HG03520 (cell line): ENCODE measurements around the gene MYRFL.
A peak's percentile ranks its signal among the peaks of the same experiment; 100 is the strongest.
"Not testable (repeated sequence)": the region's sequence is repeated elsewhere in the genome, so short reads cannot be mapped to it uniquely, and the experiment has no call there.

ENCODE experiments used
- ATAC-seq: cut with Tn5 transposase; IDR thresholded peaks from one replicate; pipeline ENCODE4 v1.9.1; 2021; ENCODE audit warnings: mild to moderate bottlenecking, moderate library complexity; ENCODE audit not compliant: unreplicated experiment

The MYRFL gene

DNA sequence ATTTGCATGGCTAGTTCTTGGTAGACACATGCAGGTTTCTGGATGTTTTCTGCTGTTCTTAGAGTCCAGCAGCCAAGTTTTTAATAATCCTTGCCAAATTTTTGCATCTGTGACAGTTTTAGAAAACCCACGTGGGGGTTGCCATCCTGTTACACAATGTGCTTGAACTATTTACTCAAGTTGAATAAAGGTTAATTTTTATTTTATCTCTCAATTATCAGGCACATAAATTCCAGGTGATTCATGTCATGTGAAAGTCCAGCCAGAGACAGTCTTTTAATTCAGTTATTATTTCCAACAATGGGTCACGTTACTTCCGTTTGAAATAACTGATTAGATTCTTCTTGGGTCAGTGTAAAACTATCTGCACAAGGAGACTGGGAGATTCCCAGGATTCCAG is 15.7 kb downstream of the MYRFL start:
- ATAC-seq, result no peak

DNA sequence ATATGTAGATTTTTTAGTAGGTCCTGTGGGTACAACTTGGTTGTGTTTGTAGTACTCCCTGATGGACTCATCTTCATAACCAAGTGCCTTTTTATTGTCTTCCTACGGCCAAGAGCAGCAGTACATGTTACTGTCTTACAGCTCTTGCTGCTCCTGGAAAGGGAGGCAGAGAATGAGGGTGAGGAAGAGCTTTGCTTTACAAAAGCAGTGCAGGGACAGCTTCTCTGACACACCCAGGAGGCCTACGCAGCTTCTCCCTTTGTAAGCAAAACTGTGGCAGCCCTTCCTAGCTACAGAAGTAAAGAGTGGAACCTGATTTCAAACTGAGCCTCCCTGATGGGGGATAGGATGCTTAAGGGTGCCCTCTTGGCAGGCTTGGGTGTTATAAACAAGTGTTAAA is 18.6 kb downstream of the MYRFL start:
- ATAC-seq, result no peak

DNA sequence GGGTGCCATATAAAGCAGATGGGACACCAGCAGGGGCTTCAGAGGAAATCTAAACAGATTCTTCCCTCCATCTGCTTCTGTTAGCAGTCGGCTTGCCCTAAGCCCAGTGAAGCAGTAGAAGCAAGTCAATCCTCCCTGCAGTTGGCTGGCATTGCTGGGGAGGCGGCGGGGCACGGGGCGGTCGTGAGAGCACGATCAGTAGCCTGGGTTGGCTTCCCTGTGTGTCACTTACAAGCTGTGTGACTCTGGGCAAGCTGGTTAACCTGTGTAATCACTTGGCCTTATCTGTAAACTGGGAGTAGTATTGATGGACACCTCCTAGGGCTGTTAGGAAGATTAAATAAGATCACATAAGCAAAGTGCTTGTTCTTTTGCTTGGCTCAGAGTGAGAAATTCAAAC is 19.4 kb downstream of the MYRFL start:
- no peak for ATAC-seq

DNA sequence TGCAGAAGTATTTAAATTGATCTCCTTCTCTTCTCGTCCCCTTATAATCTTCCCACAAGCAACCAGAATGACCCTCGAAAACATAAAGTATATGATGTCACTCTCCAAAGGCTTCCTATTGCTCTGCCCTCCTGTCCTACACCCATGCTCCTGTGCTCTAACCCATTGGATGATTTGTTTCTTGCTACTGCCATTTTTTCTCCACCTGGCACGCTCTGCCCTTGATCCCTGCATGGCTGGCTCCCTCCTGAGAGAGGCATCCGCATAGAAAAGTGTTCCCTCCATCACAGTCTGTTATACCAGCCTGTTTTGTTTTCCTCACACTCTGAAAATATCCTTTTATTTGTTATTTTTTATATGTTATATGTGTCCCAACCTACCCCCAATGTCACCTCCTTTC is 19.8 kb downstream of the MYRFL start:
- ATAC-seq, result no peak

DNA sequence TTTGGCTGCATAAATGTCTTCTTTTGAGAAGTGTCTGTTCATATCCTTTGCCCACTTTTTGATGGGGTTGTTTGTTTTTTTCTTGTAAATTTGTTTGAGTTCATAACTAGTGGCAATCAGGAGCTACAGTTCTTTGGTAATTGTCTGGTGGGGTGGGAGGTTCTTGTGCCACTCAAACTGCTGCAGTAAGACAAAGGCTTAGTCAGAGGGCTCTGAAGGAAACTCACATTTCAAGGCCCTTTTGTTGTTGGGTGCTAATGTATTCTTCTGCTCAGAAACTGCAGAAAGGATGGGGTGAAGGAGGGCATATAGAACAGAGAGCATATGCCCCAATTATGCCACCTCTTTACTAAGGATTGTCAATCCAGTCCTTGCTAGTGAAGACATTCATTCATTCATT is 21.9 kb downstream of the MYRFL start:
- no peak for ATAC-seq

DNA sequence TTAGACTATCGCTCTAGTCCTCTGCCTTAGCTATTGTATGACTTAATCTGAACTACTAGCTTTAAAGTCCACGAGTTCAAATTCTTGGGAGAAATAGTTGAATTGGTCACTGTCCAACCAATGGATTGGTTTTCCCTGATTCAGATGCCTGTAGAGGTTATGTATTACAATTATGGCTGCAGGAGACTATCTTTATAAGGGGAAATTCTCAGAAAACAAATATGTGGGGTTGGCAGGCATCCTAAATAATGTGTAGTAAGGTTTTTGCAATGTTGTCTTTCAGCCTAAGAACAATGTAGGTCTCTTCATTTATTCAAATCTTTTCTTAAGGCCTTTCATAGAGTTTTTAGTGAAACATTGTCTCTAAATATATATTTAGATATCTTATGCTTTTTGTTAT is 26.9 kb downstream of the MYRFL start:
- no peak for ATAC-seq

DNA sequence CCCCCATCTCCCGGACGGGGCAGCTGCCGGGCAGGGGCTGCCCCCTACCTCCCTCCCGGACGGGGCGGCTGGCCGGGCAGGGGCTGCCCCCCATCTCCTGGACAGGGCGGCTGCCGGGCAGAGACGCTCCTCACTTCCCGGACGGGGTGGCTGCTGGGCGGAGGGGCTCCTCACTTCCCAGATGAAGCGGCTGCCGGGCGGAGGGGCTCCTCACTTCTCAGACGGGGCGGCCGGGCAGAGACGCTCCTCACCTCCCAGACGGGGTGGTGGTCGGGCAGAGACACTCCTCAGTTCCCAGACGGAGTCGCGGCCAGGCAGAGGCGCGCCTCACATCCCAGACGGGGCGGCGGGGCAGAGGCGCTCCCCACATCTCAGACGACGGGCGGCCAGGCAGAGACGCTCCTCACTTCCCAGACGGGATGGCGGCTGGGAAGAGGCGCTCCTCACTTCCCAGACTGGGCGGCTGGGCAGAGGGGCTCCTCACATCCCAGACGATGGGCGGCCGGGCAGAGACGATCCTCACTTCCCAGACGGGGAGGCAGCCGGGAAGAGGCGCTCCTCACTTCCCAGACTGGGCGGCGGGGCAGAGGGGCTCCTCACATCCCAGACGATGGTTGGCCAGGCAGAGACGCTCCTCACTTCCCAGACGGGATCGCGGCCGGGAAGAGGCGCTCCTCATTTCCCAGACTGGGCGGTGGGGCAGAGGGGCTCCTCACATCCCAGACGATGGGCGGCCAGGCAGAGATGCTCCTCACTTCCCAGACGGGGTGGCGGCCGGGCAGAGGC is 28.3 kb downstream of the MYRFL start:
- not testable (repeated sequence) for ATAC-seq

DNA sequence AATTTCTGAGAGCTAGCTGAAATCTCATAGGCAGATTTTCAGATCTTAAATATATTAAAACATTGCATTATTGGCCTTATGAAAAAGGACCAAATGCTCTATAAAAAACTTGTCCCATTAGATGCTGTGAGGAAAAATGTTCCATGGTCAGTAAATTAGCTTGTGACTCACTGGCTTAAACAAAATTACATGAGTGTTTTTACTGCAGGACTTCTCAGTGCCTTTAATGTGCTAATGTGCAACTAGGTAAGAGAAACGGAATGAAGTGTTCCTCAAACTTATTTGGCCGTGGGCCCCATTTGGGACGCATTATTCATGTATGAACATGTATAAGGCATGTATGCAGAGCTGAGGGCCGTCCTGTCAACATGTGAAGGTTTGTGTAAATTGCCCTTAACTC is 41.7 kb downstream of the MYRFL start:
- ATAC-seq, result no peak

DNA sequence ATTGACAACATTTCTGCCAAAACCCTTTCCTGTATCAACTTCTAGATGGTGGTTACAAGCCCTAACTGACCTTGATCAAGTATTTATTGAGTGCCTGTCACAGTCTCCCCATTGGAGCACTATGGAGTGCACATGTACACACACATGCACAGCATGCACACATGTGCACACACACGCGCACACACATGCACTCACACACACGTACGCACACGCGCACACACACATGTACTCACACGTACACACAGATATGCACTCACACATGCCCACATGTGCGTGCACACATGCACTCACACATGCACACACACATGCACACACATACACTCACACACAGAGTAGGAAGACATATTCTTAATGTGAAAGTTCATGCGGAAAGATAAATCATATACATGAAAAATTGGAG is 43.7 kb downstream of the MYRFL start:
- ATAC-seq, result no peak

DNA sequence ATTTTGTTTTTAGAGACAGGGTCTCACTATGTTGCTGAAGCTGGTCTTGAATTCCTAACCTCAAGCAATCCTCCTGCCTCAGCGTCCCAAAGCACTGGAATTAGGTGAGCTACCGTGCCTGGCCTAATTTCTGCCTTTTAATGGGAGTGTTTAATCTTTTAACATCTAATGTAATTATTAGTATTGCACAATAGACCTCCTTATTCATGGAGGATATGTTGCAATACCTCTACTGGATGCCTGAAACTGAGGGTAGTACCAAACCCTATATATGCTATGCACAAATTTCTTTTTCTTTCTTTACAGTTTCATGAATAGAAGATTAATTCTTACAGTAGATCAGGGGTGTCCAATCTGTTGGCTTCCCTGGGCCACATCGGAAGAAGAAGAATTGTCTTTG is 47.8 kb downstream of the MYRFL start:
- no peak for ATAC-seq

DNA sequence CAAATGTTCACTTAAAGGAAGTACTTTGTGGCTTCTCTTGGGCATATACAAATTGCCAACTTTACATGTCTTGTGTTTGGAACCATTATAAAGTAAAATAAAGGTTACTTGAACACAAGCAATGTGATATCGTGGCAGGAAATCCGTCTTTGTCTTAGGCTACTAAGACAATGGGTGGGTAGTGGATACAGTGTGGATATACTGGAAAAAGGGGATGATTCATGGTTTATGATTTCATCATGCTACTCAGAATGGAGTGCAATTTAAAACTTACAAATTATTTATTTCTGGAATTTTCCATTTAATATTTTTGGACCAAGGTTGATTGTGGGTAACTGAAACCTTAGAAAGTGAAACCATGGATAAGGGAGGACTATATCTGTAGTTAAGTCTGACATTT is 48.4 kb downstream of the MYRFL start:
- ATAC-seq, result no peak

DNA sequence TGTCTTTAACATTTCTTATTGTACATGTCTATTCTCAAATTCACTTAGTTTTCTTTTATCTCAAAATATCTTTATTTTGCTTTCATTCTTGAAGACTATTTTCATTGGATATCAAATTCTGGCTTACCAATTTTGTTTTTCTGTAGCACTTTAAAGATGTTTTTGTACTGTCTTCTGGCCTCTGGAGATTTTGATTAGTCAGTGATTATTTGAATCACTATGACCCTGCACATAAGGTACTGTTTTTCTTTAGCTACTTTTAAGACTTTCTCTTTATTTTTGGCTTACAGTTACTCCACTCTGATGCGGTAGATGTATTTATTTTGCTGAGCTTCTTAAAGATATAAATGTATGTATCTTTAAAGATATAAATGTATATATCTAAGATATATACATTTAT is 49.6 kb downstream of the MYRFL start:
- ATAC-seq, result no peak

DNA sequence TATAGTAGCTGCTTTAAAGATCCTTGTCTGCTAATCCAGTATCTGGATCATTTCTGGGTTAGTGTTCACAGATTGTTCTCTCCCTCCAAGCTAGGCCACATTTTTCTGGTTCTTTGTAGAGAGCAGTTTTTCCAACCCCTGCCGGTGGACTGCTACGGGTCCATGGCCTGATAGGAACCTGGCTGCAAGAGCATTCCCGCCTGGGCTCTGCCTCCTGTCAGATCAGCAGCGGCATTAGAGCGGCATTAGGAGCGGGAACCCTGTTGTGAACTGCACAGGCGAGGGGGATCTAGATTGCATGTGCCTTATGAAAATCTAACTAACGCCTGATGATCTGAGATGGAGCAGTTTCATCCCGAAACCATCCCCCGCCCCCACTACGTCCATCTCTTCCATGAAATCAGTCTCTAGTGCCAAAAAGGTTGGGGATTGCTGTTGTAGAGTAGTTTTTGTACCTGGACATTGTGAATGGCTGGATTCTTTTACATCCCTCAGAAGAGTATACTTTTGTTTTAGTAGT is 50.4 kb downstream of the MYRFL start:
- ATAC-seq, result no peak

DNA sequence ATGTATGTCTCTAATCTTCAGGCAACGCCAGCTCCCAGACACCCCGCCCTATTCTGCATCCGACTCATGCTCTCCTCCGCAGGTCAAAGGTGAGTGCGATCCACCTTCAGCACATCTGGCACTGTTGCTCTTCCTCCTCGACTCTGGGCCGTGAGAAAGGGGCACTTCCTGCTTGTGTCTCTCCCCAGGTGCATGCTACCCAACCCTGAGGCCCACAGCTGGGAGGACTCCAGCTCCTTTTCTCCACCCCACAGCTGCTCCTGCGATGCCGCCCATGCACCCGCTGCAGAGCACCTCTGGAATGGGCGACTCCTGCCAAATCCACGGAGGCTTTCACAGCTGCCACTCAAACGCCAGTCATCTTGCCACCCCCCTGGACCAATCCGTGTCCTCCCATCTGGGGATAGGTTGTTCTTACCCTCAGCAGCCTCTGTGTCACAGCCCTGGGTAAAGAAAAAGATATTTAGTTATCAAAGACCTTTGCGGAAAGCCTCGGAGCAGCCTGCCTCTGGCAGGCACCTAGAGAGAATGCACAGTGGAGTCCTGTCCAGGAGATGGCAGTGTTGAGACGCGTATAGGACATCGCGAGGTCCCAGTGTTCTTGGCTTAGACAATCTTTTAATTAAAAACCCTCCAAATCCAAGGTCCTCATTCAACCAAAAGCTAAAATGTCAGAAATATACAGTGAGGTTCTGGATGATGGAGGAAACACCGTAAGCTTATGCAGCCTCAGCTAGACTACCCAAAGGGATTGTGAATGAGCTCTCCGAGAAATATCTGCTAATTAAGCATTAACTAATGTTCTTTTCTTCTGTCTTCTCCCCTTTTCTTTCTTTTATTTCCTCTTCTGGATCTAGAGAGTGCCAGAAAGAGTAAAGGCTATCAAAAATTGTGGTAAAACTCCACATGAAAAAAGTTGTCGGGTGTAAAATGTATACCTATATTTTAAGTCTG is 54.3 kb downstream of the MYRFL start:
- ATAC-seq, result peak; percentile 93

DNA sequence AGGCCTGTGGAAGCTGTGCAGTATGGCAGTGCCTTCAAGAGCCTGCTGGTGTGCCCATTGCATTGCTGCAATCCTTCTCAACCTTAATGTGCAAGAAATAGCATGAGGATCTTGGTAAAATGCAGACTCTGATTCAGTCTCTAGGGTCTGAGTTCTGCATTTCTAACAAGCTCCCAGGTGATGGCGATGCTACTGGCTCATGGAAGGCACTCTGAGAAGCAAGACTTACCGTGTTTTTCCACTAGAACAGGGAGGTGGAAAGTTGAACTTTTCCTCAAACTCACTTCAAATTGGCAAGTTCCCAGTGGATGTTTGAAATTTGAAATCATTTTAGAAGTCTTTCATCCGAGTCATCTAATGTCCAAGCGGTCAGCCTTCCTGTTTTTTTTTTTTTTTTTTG is 55.5 kb downstream of the MYRFL start:
- ATAC-seq, result no peak

DNA sequence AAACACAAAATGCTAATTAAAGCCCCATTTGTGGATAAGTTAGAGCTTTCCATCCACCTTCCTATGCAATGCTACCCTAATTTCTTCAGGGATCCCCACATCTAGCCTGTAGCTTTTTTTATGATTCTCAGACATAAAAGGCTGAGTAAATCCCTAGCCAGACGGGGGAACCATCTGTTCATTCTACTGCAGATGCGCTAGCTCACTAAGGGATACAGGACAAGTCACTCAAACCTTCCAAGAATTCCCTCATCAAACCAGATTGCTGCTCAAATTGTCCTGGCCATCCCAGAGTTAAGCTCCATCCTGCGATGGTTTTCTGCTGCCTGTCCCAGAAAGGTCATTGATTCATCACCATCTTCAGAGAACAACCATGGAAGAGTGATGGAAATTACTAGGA is 56.7 kb downstream of the MYRFL start:
- ATAC-seq, result no peak

DNA sequence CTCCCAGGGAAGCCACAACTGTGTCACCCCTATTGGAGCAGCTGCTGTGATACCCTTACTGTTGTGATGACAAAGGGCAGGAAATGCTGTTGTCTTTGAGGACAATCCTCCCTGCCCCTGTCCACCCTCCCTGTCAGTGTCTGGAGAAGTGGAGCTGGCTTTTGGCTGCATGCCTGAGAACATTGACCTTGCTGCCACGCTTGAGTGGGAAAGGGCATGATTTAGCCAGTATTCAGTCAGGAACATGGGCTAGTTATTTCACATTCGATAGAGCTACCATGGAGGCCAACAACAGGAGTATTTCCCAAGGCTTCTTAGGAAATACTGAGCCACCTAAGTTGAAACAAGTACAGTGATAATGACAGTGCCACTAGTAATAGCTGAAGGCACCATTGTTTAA is 59.4 kb downstream of the MYRFL start:
- no peak for ATAC-seq

DNA sequence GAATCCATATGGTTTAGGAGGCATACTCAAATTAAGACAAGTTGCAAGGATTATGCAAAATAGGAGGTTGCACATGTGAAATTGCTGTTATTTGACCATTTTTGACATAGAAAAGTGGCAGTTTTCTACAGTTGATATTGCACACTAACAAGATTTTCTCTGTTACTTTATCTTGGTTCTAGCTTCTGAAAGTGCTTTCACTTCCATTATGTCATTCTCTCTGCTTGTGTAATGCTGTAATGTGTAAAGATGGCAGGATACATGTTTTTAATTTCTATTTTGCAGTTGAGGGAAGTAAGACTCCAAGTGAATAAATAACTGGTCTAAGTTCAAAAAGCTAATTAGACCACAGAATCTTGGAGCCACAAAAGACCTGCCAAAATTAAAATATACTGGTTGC is 60.6 kb downstream of the MYRFL start:
- ATAC-seq, result peak; percentile 83

DNA sequence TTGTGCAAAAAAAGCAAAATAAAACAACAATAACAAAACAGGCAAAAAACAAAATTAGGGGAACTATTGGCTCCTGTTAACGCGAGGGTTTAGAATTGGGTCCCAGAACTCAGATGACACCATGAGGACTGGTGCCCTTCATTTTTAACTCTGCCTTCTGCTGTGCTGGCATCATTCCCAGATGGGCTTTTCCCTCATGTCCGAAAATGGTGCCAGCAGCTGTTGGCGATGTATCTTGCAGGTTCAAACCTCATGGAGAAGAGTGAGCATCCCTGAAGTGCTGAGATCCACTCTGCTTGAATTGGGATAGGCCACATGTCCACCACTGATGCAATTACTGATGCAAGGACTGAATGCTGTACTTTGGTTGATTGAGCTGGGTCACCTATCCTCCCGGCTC is 61.1 kb downstream of the MYRFL start:
- no peak for ATAC-seq

DNA sequence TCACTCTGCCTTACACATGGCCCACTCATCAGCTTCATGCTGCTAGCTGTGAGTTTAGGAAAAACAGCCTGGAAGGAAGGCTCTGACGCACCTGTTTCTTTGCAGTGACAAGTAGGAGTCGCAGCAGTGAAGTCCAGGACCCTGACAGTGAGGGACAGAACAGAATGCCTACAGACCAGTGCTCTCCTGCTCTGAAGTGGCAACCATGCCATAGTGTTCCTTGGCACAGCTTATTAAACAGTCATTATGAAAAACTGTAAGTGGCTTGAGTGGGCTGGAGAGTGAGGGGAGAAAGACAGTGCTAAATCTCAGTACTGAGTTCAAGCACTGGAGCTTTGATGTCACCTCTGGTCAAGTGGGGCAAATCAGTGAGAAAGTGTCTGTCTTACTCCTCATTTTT is 61.7 kb downstream of the MYRFL start:
- ATAC-seq, result no peak

DNA sequence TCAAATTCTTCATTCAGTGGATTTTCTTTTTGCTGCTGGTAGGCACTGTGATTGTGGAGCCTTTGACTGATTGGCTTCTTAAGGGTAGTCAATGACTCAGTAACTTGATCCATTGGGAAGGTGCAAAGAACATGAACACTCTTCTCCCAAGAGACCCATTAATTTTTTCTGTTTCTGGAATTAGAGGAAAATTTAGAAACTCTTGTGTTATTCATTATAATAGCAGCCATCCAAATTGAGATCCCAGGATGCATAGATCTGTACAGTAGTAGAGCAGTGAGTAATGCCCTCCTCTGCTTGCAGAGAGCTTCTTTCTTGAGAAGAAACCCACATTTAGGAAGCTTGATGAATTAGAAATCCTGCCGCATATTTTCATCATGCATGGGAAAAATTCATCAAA is 63.9 kb downstream of the MYRFL start:
- no peak for ATAC-seq

DNA sequence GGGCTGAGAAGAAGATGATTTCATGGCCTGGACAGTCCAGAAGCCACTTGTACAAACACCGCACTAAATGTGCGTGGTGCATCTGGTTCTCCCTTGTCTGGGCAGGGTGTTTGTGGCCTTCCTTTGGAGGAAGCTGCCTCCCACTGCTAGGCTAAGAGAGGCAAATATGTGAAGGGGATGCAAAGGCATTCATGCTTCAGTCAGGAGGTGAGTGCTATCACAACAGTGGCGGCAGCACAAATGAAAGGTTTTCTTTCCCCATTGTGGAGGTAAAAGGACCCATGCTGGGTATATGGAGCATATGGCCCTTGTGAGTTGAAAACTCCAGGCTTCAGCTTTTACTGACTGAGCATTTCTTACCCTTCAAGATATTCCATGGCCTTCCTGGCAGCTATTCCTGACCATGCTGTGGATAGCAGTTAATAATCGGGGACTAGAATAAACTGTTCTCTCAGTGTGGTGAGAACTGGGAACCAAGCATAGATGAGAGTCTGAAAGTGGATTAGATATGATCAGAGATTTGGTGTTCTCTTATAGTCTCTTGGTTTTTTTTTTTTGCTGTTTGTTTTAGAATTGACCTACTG is 69.9 kb downstream of the MYRFL start:
- ATAC-seq, result no peak
